Cortex of kidney (tissue), 1 donor: Measurements from ENCODE around the gene ZNF454.

Experiments
- DNase-seq: peaks from one replicate; lab custom pipeline; 2025; lab: John Stamatoyannopoulos, UW

ZNF454 gene

DNA sequence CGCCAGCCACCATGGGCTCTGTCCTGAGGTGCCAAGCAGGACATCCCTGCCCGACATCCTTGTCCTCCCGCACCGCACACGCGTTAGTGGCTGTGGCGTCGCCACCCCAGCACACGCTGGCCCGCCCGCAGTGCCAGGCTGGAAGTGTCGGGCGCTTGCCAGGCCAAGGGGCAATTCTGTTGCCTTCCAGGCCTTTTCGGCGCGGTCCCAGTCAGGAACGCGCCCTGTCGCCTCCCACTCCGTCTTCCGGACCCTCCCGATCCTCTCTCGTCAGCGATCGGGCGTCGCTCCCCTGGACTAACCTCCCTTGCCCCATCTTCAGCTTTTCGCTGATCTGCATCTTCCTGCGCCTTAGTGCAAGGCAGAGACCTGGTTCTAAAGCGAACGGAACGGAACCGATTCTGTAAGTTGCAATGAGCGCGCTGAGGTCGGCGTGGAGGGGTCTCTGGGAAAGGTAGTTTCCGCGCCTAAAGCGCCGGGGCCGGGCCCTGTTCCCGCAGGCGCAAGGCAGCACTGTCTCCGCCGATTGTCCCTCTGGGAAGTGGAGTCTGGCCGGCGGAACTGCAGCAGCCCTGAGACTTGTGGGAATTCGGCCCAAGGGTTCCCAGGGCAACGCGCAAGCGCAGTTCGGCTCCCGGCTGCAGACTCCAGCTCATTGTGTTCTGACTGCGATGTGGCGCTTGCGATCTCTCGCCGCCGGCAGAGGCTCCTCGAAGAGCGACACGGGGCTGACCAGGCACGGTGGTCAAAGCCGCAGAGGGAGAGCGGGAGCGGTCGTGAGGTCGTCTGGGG, at the start of gene ZNF454:
TSS of gene ZNF454 (plus strand) at position 630 of the 792 bp plus-strand sequence. CDS start 1,594 bp downstream, outside the sequence.
- no peak for DNase-seq

DNA sequence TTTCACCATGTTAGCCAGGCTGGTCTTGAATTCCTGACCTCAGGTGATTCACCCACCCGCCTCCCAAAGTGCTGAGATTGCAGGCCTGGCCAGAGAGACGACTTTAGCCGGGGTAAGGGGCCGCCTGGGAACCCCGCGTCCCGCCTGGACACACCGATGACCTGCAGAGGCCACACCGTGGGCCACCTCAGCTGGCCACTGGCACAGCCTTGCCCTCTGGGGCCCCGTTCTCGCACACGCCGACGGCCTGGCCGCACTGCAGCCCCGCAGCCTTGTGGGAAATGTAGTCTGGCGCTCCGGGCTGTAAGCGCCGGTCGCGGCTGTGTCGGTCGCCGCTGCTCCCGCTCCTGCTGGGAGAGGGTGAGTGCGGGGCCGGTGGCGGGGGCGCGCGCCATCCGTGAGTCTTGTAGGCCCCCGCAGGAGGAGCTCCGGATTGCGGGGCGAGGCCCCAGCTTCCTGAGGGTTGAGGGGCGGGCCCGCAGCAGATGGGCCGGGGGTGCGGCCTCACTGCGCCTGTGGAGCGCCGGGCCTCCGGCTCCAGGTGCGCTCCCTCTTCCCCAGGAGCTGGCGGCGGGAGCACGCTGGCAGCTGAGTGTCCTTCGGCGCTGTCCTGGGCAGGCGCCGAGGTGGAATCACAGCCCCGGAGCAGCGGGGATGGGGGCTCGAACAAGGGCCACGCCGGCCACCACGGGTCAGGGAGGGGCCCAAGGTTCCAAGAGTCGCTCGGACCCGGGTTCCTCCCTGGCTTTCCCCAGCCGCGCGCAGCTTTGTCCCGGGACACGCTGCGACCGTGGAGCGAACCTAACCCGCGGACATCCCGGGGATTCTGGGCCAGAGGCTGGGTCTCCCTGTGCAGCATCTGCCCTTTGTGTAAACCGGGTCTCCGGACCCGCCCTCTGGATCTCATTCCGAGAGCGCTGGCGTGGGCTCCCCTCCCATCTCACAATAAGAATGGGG, 45.1 kb upstream of the ZNF454 start, which contains the start of gene ZFP2:
TSS of gene ZFP2 (plus strand) at position 299 of the 957 bp plus-strand sequence. CDS start 35,401 bp downstream, outside the sequence.
- no peak for DNase-seq

DNA sequence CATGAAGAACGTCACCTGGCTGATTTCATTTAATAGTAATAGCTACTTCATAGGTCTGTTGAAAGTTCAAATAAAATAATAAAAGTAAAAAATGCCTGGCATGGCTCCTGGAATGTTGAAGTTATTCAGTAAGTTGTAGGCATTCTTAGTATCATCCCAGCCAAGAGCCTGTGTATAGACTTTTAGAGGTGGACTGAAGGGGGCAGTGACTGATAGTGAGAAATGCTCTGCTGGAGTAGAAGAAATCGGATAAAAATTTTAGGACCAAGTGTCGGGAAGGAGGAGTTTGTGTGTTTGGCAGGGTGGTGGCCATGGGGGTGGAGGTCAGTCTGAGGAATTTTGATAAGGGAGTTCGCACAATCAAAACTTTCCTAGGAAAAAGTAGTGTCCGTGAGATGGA, 41.7 kb upstream of the ZNF454 start:
- no peak for DNase-seq

DNA sequence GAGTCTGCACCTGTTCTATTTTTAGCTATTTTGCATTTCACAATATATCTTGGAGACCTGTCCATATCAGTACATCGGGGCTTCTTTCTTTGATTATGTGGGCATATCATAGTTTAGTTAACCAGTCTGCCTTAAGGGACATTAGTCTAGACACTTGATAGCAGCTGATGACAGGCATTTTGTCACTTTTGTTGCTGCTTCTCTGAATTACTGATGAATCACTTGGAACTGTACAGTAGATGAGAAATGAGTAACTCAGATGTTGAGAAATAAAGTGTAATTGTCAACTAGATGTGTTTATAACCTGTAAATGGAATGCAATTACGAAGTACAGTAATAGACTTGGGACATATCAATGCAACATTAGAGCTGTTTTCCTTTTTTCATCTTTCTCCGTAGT, 38.1 kb upstream of the ZNF454 start:
- DNase-seq: no peak

GRCh38 chr5:178931846-178932760, 8.9 kb upstream of the ZNF454 start:
- DNase-seq: no peak

DNA sequence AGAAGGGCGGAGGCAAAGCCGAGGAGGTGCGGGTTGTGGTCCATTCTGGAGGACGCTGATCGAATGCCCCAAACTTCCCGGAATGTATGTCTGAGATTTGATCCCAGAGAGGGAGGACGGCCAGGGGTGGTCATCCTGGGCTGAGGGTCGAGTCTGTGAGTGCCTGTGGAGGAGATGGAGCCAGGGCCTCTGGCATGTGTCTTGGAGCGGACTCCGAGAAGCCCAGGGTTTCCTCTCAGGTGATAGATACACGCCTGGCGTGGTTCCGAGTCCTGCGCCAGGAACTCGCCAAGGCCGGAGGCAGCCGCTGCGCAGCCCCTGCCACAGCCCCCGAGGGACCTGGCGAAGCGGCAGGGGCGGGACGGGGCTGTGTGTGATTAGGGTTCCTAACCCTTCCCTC, 363 bp downstream of the ZNF454 start:
- DNase-seq: no peak

DNA sequence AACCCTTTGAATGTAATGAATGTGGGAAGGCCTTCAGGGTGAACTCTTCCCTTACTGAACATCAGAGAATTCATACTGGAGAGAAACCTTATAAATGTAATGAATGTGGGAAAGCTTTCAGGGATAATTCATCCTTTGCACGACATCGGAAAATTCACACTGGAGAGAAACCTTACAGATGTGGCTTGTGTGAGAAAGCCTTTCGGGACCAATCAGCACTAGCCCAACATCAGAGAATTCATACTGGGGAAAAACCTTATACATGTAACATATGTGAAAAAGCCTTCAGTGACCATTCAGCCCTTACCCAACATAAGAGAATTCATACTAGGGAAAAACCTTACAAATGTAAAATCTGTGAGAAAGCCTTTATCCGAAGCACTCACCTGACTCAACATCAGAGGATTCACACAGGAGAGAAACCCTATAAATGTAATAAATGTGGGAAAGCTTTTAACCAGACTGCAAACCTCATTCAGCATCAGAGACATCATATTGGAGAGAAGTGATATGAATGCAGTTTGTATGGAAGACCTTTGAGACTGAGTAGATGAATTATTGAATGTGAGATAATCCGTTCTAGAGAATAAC, 24.6 kb downstream of the ZNF454 start:
- no peak for DNase-seq

DNA sequence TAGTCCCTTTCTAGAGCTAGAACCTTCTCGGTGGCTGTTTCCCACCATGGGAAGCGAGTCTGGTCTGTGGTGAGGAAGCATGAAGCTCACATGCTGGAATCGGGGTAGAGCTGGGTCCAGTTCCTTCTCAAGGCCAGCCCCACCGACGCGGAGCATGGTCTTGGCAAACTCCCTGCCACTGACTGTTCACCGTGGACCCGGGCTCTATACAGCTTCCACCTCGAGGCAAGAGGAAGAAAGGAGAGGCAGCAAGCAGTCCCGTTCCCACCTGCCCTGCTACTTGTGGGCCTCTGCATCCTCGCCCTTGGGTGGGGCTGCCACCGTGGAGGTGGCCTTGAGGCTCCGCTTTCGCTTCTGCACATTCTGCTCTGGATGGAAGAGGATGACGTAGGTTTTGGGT, 40.4 kb downstream of the ZNF454 start:
- DNase-seq: no peak

DNA sequence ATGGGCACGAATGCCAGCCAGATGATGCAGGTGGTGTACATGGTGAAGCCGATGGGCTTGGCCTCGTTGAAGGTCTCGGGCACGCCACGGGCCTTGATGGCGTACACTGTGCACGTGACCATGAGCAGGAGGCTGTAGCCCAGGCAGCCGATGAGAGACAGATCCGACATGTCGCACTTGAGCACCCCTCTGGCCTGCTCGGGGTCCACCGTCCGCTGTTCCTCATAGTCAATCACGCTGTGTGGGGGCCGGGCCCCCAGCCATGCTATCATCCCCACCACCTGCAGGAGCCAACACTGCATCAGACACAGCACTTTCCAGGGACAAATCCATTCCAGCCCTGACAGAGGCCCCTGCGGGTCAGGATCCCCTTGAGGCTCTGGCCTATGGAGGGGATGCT, 41.9 kb downstream of the ZNF454 start:
- no peak for DNase-seq

- DNase-seq: no peak
Measured at GRCh38 chr5:178983728-178984127, 42.7 kb downstream of the ZNF454 start.

- DNase-seq: no peak
Measured at GRCh38 chr5:178984145-178985072, 43.4 kb downstream of the ZNF454 start.

DNA sequence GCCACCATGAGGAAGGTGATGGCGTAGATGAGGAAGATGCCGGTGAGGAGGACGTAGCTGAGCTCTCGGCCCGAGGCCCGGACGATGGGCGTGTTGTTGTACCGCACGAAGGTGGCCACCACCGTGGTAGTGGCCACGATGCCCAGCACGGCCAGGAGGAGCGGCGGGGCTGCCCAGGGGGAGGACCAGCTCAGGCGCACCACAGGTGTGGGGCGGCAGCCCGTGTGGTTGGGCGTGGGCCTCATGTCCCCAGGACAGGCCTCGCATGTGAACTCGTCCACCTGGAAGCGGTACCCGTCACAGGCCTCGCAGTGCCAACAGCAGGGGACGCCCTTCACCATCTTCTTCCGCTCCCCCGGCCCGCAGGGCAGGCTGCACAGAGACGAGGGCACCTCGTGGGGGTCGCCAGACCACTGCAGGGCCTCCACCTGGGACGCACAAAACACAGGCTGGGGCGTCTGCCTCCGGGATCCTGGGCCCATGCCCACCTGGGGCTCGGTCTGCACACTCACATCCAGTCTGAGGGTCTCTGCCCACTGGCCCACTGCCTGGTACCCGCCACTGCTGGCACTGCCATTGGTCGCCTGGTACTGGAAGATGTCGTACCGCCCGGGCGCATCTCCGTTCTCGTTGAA, 45.4 kb downstream of the ZNF454 start:
- no peak for DNase-seq

DNA sequence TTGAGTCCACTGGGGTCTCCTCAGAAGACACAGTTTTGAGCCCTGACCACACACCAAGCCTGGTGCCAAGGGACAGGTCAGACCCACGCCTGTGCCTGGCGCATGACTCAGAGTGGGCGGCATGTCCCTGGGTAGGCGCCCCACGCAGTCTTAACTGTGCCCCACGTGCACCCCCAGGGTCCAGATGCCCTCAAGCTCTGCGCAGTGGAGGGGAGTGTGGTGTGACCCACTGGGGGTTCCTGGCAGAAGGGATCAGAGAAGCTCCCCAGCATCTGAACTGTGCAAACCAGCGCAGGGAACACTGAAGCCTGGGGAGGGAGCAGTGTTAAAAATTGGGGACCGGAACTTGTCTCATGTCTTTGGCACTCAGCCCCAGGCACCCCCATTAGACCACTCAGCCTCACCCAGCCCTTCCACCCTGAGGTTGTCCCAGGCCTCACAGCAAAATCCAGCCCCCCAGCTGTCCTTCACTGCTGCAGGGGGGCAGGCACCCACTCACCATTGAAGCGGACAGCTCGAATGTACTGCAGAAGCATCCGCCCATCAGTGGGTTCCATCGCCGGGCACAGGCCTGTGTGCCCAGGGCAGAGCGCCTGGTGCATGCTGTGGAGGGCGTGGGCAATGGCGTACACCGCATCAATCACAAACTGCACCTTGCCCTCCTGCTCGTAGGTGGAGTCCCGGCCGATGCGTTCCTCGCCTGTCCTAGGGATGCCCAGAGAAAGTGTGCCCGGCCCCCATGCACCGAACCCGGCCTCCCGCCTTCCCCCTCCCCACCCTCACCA, 47.6 kb downstream of the ZNF454 start:
- DNase-seq: no peak

- DNase-seq: no peak
Measured at GRCh38 chr5:178989311-178989710, 48.3 kb downstream of the ZNF454 start.

GRCh38 chr5:178990491-178990890, 49.5 kb downstream of the ZNF454 start:
- DNase-seq: no peak

DNA sequence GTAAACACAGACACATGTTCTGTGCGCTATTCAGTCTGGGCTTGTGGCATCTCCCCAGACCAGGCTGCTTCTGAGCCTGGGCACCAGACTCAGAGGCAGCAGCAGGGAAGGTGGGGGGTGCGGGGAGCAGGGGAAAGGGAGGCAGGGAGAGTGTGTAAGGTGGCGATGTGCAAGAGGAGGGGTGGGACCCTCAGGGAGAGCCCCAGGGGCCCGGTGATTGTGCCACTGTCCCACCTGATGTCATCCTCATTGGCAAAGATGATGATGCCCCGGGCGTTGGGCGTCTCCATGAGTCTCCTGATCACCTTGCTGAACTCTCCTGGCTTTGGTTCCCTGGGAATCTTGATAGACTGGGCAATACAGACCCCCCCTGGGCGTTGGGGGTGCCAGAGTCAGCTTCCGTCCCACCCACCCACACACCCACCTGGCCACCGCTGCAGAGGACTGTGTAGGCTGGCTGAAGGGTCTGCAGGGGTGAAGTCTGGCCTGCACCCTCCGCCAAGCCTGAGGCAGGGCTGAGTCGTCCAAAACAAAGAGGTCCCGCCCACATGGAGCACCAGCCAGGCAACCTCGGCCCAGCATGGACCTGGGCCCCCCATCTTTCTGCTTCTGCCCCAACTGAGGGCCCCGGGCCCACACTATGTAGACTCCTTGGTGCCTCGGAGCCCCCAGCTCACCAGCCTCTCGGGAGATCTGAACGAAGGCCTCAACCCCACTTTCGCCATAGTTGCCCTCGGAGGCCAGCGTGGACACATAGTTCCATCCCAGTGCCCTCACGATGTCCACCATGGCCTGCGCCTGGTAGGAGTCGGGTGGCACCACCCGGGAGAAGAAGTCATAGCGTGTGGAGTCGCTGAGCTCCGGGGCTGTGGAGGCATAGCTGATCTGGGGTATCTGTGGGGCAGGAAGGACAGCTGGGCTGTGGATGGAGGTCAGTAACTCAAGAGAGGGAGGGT, 50.5 kb downstream of the ZNF454 start:
- DNase-seq: no peak

DNA sequence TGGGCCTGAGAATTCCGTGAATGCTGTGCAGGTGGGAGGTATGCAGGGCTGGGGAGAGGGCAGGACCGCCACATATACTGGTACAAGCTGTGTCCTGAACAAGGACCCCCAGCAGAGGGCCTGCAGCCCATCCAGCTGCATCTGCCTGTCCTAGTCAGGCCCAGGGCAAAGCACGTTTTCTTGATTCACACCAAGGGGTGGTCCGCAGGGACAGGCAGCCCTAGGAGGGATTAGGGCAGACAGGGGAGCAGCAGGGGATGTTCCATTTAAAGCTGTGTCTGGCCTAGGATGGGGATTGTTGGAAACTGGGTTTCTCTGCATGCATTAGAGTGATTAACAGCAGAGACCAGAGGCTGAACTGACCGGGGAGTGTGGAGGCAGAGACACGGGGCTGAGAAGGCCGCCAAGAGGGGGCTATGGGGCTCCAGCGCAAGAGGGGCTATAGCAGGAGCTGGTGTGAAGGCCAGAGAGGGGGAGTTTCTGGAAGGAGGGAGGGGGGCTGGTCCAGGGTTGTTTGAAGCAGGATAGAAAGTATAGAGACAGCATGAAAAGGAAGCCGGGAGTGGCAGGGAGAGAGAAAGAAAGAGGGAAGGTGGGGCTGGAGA, 51.4 kb downstream of the ZNF454 start:
- no peak for DNase-seq
